BLaER1 (cell line): ENCODE measurements around the gene ZNF813.
"Not testable (repeated sequence)": the region's sequence is repeated elsewhere in the genome, so short reads cannot be mapped to it uniquely, and the experiment has no call there.

Experiments used
- H3K27ac ChIP-seq: shearing (Covaris generic); formaldehyde crosslinking; 2 replicates; pipeline ENCODE4 v1.8.1; 2022
- H3K27me3 ChIP-seq: shearing (Covaris generic); formaldehyde crosslinking; 2 replicates; pipeline ENCODE4 v1.8.1; 2022
- H3K36me3 ChIP-seq: shearing (Covaris generic); formaldehyde crosslinking; 2 replicates; pipeline ENCODE4 v1.8.1; 2022
- H3K4me1 ChIP-seq: shearing (Covaris generic); formaldehyde crosslinking; 2 replicates; pipeline ENCODE4 v1.8.1; 2022
- H3K4me2 ChIP-seq: shearing (Covaris generic); formaldehyde crosslinking; 2 replicates; pipeline ENCODE4 v1.8.1; 2022
- H3K4me3 ChIP-seq: shearing (Covaris generic); formaldehyde crosslinking; 2 replicates; pipeline ENCODE4 v1.8.1; 2022
- H3K9ac ChIP-seq: shearing (Covaris generic); formaldehyde crosslinking; 2 replicates; pipeline ENCODE4 v1.8.1; 2022
- H3K9me3 ChIP-seq: shearing (Covaris generic); formaldehyde crosslinking; 2 replicates; pipeline ENCODE4 v1.8.1; 2022
- H4K20me1 ChIP-seq: shearing (Covaris generic); formaldehyde crosslinking; 2 replicates; pipeline ENCODE4 v1.8.1; 2022
- Cebpa-rat ChIP-seq: shearing (Covaris generic); IDR thresholded peaks from 2 replicates; pipeline ENCODE4 v1.8.1; 2022

ZNF813 gene

DNA sequence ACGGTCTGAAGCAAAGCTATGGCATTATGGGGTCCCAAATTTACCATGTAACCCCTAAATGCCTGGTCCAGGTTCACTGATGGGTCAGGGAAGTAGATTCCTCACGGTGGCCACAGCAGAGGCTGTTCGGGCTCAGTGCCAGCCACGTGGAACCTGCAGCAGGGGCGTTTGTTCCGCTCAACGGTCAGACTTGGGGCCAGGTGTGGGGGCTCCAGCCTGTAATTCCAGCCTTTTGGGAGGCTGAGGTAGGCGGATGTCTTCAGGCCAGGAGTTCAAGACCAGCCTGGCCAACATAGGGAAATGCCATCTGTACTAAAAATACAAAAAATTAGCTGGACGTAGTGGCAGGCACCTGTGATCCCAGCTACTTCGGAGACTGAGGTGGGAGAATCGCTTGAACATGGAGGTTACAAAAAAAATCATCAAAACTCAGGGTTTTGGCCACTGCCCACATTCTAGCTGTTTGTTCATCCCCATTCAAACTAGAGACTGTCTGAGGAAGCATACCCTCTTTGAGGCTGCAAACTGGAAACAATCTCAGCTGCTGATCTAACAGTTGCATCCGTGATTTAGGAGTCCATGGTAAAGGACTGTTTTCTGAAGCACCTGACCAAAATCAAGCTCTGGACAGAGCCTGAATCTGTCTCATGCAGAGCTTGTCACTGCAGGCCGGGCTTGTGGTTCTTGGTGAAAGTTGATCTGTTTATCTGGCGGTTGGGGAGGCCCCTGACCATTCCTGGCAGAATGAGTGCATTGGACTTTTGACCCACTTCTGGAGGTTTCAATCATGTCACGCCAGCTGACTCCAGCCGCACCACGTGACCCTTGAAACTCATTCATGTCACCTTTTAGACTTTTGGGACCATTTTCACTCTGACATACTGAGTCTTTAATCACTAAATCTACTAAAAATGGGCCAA lies 40.2 kb downstream of the ZNF813 start:
- Histone ChIP-seq H3K9me3 (no peaks in the 10 kb centered on the region), H4K20me1 (no peaks in the 10 kb centered on the region), H3K36me3 (no peaks in the 10 kb centered on the region), H3K9ac (no peak overlapping the region), H3K4me2 (no peak overlapping the region), H3K4me3 (no peak overlapping the region), H3K27ac (no peak overlapping the region), H3K27me3 (no peaks in the 10 kb centered on the region), H3K4me1 (peaks cover 7% of the 10 kb centered on the region)
- TF ChIP-seq Cebpa-rat, result no peak

DNA sequence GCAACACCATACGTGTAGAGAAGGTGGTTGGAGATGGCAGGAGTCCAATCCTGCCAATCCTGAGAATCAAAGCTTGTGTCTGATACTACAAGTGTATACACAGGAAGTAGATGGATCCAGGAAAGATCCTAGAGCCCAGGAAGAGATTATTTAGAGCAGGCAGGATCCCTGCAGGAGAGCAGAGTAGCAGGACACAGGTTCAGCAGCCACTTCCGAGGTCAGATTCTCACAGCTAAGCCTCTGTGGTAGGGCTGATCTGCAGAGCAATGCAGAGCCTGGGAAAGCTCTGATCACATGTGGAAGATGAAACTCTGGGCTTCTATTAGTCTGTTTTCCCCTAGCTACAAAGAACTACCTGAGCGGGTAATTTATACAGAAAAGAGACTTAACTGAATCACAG lies 41.9 kb downstream of the ZNF813 start:
- no peak overlapping the region for H3K27ac ChIP-seq
- no peaks in the 10 kb centered on the region for H3K9me3 ChIP-seq
- no peaks in the 10 kb centered on the region for H3K27me3 ChIP-seq
- no peak for TF ChIP-seq Cebpa-rat
- H3K9ac ChIP-seq, result no peak overlapping the region
- H4K20me1 ChIP-seq, result no peaks in the 10 kb centered on the region
- no peak overlapping the region for H3K4me2 ChIP-seq
- H3K36me3 ChIP-seq, result no peaks in the 10 kb centered on the region
- no peak overlapping the region for H3K4me3 ChIP-seq
- peaks cover 7% of the 10 kb centered on the region for H3K4me1 ChIP-seq

DNA sequence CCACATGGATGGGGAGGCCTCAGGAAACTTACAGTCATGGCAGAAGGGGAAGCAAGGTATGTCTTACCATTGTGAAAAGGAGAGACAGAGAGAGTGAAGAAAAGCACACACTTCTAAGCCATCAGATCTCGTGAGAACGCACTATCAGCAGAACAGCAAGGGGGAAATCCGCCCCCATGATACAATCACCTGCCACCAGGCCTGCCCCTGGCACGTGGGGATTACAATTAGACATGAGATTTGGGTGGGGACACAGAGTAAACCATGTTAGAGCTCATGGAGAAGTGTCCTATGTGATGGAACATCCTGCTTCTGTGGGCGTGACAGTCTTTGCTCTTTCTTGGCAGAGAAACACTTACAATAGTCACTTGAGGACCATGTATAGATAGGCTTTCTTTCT lies 42.3 kb downstream of the ZNF813 start:
- peaks cover 7% of the 10 kb centered on the region for H3K4me1 ChIP-seq
- H3K27me3 ChIP-seq, result no peaks in the 10 kb centered on the region
- H3K4me2 ChIP-seq, result no peak overlapping the region
- H3K27ac ChIP-seq, result no peak overlapping the region
- H3K36me3 ChIP-seq, result no peaks in the 10 kb centered on the region
- no peak overlapping the region for H3K9ac ChIP-seq
- H3K4me3 ChIP-seq, result no peak overlapping the region
- no peak for TF ChIP-seq Cebpa-rat
- H3K9me3 ChIP-seq, result no peaks in the 10 kb centered on the region
- H4K20me1 ChIP-seq, result no peaks in the 10 kb centered on the region

DNA sequence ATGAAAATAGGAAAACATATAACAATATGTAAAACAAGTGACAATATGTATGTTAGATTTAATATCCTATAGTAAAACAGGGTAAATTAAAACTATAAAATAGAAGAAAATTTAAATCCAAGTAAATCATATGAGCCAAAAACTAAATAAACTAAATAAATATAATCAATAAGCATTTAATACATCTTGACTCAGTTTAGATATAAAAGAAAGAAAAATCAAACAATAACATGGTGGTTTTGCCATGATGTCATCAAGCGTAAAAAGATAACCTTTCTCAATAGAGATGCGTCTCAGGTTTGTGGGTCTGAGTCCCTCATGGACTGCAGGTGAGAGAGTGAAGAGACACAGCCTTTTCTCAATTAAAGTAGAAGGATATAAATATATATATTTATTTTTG lies 43.8 kb downstream of the ZNF813 start:
- Histone ChIP-seq H3K36me3 (no peaks in the 10 kb centered on the region), H3K4me1 (peaks cover 7% of the 10 kb centered on the region), H3K27ac (no peak overlapping the region), H3K27me3 (no peaks in the 10 kb centered on the region), H3K9me3 (no peaks in the 10 kb centered on the region), H3K4me2 (no peak overlapping the region), H3K4me3 (no peak overlapping the region), H3K9ac (no peak overlapping the region), H4K20me1 (no peaks in the 10 kb centered on the region)
- TF ChIP-seq Cebpa-rat, result no peak

DNA sequence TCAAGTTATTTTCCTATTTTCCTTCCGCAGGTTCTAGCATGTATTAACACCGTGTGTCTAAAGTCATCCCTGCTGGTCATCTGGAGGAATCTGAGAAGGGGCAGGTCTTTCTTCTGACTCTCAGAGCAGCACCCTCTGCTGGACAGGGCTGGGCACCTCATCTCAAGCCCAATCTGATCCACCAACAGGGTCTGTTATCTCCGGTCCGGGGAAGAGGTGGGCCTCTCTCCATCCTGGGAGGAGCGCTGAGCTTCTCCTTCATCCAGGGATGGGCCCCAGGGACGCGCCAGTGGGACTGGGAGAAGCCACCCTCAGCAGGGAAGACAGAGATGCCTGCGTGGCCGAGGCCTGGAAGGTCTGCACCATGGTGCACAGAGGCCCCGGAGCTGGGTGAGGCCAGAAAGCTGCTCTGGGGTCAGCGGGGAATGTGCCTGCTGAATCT lies 44.4 kb downstream of the ZNF813 start:
- TF ChIP-seq Cebpa-rat, result no peak
- H3K4me2 ChIP-seq, result peak overlapping the region; percentile 30; the same call in 1 of the 2 replicates

DNA sequence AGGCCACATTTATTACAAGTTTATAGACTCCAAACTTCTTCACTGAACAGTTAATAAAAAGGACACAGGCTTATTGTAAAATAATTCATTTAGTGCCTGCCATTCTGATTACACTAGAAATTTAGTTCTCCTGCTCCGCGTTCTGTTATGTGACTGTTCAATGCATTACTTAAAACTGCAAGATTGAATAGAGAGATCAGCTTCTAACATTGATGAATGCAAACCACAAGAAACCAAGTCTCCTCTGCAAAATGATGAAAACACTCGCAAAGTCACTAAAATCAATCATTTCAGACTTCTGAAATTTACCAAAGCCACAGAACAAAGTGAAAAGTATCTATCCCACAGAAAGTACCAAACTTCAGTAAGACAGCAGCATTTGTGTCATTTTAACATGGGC lies 47.5 kb downstream of the ZNF813 start:
- not testable (repeated sequence) for H3K9me3 ChIP-seq, H4K20me1 ChIP-seq, H3K4me2 ChIP-seq, H3K27ac ChIP-seq, H3K4me3 ChIP-seq, H3K9ac ChIP-seq, H3K27me3 ChIP-seq, H3K36me3 ChIP-seq
- H3K4me1 ChIP-seq, result peaks cover 31% of the 10 kb centered on the region

More for the DNA sequence above, 44.4 kb downstream of the ZNF813 start:
- Histone ChIP-seq H3K4me1 (peaks cover 9% of the 10 kb centered on the region), H3K27ac (no peak overlapping the region), H4K20me1 (no peaks in the 10 kb centered on the region), H3K9ac (no peak overlapping the region), H3K4me3 (no peak overlapping the region), H3K27me3 (no peaks in the 10 kb centered on the region), H3K9me3 (no peaks in the 10 kb centered on the region), H3K36me3 (no peaks in the 10 kb centered on the region)

DNA sequence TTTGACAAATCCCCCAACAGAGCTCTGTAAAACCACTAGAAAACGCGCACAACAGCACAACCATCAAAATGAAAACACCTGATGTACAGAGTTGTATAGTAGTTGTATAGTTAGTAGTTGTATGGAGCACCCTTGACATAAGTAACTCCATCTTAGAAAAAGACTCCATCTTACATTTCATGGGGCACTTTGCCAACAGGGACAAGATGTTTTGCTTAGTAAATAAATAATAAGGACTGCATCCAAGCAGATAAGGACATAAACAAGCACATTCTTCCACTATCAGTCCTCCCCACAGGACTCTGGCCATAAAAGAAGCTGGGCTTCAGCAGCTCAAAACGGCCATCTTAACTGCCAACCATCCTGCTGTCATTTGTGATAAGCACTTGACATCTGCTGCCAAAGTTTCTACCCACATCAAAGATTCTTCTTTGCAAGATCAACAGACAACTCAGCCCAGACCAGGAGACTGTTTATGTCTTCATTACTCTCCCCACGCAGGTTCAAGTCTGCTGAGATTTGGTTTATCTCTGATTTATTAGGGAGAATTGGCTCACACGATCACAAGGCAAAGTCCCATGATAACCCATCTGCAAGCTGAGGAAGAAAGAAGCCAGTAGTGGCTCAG lies 49.7 kb downstream of the ZNF813 start:
- Histone ChIP-seq H3K27ac (peak overlapping the region; percentile 58; the same call in 1 of the 2 replicates), H3K36me3 (no peaks in the 10 kb centered on the region), H4K20me1 (no peaks in the 10 kb centered on the region), H3K4me3 (no peak overlapping the region), H3K27me3 (no peaks in the 10 kb centered on the region), H3K4me2 (peak overlapping the region; percentile 36), H3K9ac (no peak overlapping the region), H3K9me3 (peaks cover 11% of the 10 kb centered on the region; the same call in 1 of the 2 replicates), H3K4me1 (peaks cover 42% of the 10 kb centered on the region)
- TF ChIP-seq Cebpa-rat, result no peak

DNA sequence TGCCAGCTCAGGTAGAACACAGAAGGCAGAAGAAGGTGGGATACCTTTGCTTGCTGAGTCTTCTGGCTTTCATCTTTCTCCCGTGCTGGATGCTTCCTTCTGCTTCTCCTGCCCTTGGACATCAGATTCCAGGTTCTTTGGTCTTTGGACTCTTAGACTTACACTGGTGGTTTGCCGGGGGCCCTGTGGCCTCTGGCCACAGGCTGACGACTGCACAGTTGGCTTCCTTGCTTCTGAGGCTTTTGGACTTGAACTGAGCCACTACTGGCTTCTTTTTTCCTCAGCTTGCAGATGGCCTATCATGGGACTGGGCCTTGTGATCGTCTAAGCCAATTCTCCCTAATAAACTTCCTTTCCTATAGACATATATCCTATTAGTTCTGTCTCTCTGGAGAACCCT lies 50.6 kb downstream of the ZNF813 start:
- H3K4me1 ChIP-seq, result peaks cover 41% of the 10 kb centered on the region
- H3K9me3 ChIP-seq, result peaks cover 11% of the 10 kb centered on the region; the same call in 1 of the 2 replicates
- H3K27me3 ChIP-seq, result no peaks in the 10 kb centered on the region
- no peaks in the 10 kb centered on the region for H4K20me1 ChIP-seq
- no peak overlapping the region for H3K27ac ChIP-seq
- H3K4me2 ChIP-seq, result peak overlapping the region; percentile 36; the same call in 1 of the 2 replicates
- H3K9ac ChIP-seq, result no peak overlapping the region
- no peak overlapping the region for H3K4me3 ChIP-seq
- no peak for TF ChIP-seq Cebpa-rat
- no peaks in the 10 kb centered on the region for H3K36me3 ChIP-seq

DNA sequence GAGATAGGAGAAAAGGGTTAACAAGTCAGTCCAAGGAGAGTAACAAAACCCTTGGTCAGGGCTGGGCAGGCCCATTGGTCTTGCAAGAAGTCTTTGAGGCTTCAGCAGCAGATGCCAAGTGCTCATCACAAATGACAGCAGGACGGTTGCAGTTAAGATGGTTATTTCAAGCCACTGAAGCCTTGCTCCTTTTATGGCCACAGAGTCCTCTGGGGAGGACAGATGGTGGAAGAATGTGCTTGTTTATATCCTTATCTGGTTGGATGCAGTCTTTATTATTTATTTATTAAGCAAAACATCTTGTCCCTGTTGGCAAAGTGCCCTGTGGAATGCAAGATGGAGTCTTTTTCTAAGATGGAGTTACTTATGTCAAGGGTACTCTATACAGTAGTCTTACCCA lies 51.2 kb downstream of the ZNF813 start:
- no peaks in the 10 kb centered on the region for H4K20me1 ChIP-seq
- H3K4me1 ChIP-seq, result peaks cover 41% of the 10 kb centered on the region
- no peak overlapping the region for H3K27ac ChIP-seq
- peaks cover 11% of the 10 kb centered on the region; the same call in 1 of the 2 replicates for H3K9me3 ChIP-seq
- H3K36me3 ChIP-seq, result peaks cover 4% of the 10 kb centered on the region; the same call in 1 of the 2 replicates
- no peak for TF ChIP-seq Cebpa-rat
- no peak overlapping the region for H3K9ac ChIP-seq
- no peak overlapping the region for H3K4me3 ChIP-seq
- no peaks in the 10 kb centered on the region for H3K27me3 ChIP-seq
- peak overlapping the region; percentile 36 for H3K4me2 ChIP-seq

DNA sequence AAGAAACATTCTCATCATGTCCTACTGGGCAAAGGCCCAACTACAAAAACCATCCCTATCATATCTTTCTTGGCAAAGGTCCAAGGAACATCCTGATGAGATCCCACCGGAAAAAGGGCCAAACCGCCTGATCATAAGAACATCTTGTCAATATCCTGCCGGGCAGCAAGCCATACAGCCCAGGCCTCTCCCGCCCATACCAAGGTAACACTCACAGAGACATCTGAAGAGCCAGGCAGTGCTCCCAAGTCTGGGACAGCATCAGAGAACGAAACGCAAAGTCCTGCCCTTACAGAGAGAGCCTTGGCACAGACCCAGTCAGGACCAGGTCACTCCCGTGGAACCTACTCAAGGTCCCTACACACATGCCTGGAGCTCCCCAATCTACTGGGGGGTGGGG lies 51.9 kb downstream of the ZNF813 start:
- Histone ChIP-seq H4K20me1 (no peaks in the 10 kb centered on the region), H3K9me3 (peaks cover 11% of the 10 kb centered on the region; the same call in 1 of the 2 replicates), H3K4me1 (peaks cover 41% of the 10 kb centered on the region), H3K27ac (no peak overlapping the region), H3K9ac (no peak overlapping the region), H3K27me3 (no peaks in the 10 kb centered on the region), H3K4me2 (no peak overlapping the region), H3K4me3 (no peak overlapping the region), H3K36me3 (peaks cover 6% of the 10 kb centered on the region; the same call in 1 of the 2 replicates)
- TF ChIP-seq Cebpa-rat, result no peak
